GM18508 (cell line): ENCODE measurements around the gene NCAPD2.

ENCODE experiments used
- ATAC-seq: cut with Tn5 transposase; IDR thresholded peaks from one replicate; pipeline ENCODE4 v1.9.1; 2021; ENCODE audit warnings: moderate number of reproducible peaks; ENCODE audit not compliant: insufficient read depth, unreplicated experiment

The NCAPD2 gene

GRCh38 chr12:6569312-6569711, 75.4 kb downstream of the NCAPD2 start:
- no peak for ATAC-seq

- ATAC-seq: no peak
These were observed 75.9 kb downstream of the NCAPD2 start for GRCh38 chr12:6569786-6570185.

DNA sequence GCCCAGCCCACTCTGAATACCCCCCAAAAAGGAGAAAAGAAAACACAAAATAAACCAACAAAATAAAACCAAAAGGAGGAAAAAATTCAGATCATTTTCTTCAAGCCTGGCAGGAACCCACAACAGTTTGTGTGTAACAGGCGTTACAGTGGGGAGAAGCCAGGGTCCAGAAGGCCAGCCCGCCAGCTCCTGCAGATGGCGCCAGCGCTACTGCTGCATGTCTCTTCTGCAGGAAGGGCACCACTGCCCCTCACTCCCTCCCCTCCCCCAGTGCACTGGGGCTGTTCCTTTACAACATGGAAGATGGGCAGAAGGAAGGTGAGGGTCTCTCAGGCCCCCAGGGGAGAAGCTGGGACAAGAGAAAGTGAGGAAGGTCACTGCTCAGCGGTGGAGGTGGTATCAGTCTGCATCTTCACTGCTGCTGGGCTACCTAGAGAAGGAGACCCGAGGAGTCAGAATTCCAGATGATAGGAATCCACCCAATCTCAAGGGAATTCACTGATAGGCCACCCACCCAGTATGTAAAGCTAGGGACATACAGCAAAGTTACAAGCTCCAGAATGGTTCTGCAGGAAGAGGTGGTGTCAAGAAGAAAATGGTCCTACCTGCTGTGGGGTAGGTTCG, 76.5 kb downstream of the NCAPD2 start:
- ATAC-seq: no peak

DNA sequence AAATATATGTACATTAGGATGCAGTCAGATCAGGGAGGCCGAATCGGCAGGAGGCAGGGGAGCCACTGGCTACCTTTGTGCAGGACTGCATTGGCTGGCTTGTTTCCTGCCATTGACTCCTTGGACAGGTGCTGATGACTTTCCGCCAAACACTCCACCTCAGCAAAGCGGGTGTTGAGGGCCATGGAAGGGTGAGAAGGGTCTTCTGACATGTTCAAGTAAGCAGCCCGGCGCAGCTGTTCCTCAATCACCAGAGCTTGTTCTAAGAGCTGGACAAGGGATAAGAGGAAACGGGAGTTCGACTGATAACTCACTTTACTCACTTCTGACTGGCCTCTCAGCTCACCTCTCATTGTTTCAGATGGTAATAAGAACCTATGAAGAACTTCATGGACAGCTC, 79.1 kb downstream of the NCAPD2 start:
- no peak for ATAC-seq

- no peak for ATAC-seq
These were observed 80.8 kb downstream of the NCAPD2 start for GRCh38 chr12:6574576-6575295.

- ATAC-seq: no peak
These were observed 81.7 kb downstream of the NCAPD2 start for GRCh38 chr12:6575648-6576047.
